H1 (cell line): ENCODE results near the gene JPH3. TPM values are rescaled to one million over a fixed set of nuclear protein-coding genes. Genes with fewer than 3 reads are reported as not detected.

Experiments used
- SAP30 ChIP-seq: fragments of 300-600 bp; sonication (generic); IDR thresholded peaks from 2 replicates; pipeline ENCODE4 v1.7.1; 2012; ENCODE audit warnings: low read length, moderate library complexity, mild to moderate bottlenecking, inconsistent platforms; ENCODE audit not compliant: insufficient read depth, insufficient replicate concordance
- polyA plus RNA-seq, 7 experiments: library from polyadenylated mRNA; depleted of rRNA in 3 of 7; stranded (reverse) in 5 of 7; unstranded in 2 of 7; fragments of >200 nt in 5 of 7; fragments of 200-250 nt in 2 of 7; gene quantifications; 1 replicate in 5 of 7; 2 replicates in 1 of 7; 4 replicates in 1 of 7; pipeline versions ENCODE4 v1.2.1 to v1.2.3, GENCODE V29; 2011 to 2013; ENCODE audit warnings: missing spikeins in 2 of 7, mixed read lengths in 2 of 7
- total RNA-seq: library from RNA; stranded (reverse); fragmentation: NEBNext Ultra II Directional; extraction: Animal tissue kit (Norgen Biotek cat#: 25700); gene quantifications from 2 replicates; pipeline ENCODE4 v1.2.1, GENCODE V29; 2021

The JPH3 gene
- total and polyA plus RNA-seq, 2 of the 8 experiments (the other 6 are each of a cell fraction or from before 2014, with no cell fraction given), result 10.3 to 28.3 TPM

DNA sequence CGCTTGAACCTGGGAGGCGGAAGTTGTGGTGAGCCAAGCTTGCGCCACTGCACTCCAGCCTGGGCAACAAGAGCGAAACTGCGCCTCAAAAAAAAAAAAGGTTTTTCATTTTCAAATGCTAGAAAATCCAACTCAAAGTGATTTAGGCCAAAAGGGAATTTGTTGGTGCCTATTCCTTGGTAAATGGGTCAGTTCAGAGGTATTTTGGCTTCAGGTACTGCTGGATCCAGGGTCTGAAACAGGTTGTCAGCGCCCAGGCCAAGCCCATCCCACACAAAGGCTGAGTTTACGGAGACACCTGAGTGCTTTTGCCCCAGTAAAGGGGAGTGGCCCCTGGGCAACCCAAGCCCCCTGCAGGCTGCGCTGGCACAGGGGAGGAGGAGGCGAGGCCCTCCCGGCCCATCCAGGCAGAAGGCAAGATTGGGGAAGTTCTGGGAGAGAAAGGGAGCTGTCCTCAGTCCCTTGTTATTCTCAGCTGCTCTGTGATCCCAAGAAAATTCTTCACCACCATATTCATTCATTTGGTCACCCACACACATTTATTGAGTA lies 8.5 kb upstream of the JPH3 start (continued):
- TF ChIP-seq SAP30, result no peak
